Activated naive CD4-positive, alpha-beta T cell treated with anti-CD3 and anti-CD28 coated beads, Interleukin-2, amount 50 U/mL, for 24 hours (primary cell): ENCODE results near the gene CNTN1.

Experiments used
- H3K27ac Mint-ChIP-seq: one replicate; pipeline ENCODE4 v1.8.0; 2021; ENCODE audit warnings: mild to moderate bottlenecking, mixed read lengths
- H3K27me3 Mint-ChIP-seq: one replicate; pipeline ENCODE4 v1.8.0; 2021; ENCODE audit warnings: mixed read lengths
- H3K36me3 Mint-ChIP-seq: one replicate; pipeline ENCODE4 v1.8.0; 2021; ENCODE audit warnings: mixed read lengths
- H3K4me1 Mint-ChIP-seq: one replicate; pipeline ENCODE4 v1.8.0; 2021; ENCODE audit warnings: mixed read lengths
- H3K4me3 Mint-ChIP-seq: one replicate; pipeline ENCODE4 v1.8.0; 2021; ENCODE audit warnings: mild to moderate bottlenecking, mixed read lengths
- H3K9me3 Mint-ChIP-seq: one replicate; pipeline ENCODE4 v1.8.0; 2021; ENCODE audit warnings: mixed read lengths

Gene CNTN1

DNA sequence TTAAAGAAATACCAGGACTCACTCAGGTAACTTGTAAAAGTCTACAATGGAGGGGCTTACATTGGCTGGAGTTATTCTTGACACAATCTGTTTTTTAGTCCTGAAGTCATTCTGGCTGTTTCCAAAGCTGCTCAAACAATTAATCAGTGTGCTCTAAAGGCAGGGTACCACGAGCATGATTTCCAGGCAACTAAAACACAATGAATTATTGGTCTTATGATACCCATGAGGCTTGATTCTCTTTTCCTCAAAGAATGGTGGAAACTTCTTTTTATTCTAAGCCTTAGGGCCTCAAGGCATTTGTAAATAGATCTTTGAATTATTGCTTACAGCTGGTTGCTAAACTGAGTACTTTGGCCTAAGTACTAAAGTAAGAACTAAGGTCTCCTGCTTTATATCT, 296.1 kb downstream of the CNTN1 start:
- H3K36me3 Mint-ChIP-seq, result no peaks in the 10 kb centered on the region
- no peaks in the 10 kb centered on the region for H3K4me1 Mint-ChIP-seq
- no peak overlapping the region for H3K4me3 Mint-ChIP-seq
- no peak overlapping the region for H3K27ac Mint-ChIP-seq
- no peaks in the 10 kb centered on the region for H3K27me3 Mint-ChIP-seq
- H3K9me3 Mint-ChIP-seq, result peaks cover 9% of the 10 kb centered on the region

GRCh38 chr12:40988824-40989223, 296.6 kb downstream of the CNTN1 start:
- H3K9me3 Mint-ChIP-seq, result peaks cover 9% of the 10 kb centered on the region
- no peak overlapping the region for H3K27ac Mint-ChIP-seq
- no peaks in the 10 kb centered on the region for H3K4me1 Mint-ChIP-seq
- H3K27me3 Mint-ChIP-seq, result no peaks in the 10 kb centered on the region
- H3K36me3 Mint-ChIP-seq, result no peaks in the 10 kb centered on the region
- H3K4me3 Mint-ChIP-seq, result no peak overlapping the region

DNA sequence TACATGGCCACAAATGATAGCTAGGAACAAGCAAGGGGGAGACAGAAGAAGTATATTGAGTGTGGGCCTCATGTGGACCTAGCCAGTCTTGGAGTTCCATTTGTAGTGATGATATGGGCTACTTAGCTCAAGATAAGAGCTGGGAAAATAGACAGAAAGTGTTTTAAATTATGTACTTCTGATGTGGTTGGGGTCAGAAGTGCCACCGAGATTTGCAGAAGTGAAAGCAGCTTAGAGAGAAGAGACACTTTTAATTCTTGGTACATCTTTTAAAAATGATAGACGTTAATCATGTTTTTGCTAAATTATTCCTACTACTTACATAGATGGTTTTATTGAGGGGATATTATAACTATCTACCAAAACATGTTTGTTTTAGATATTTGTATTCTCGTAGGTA, 297.5 kb downstream of the CNTN1 start:
- Mint-ChIP-seq H3K27ac (no peak overlapping the region), H3K4me1 (no peaks in the 10 kb centered on the region)

DNA sequence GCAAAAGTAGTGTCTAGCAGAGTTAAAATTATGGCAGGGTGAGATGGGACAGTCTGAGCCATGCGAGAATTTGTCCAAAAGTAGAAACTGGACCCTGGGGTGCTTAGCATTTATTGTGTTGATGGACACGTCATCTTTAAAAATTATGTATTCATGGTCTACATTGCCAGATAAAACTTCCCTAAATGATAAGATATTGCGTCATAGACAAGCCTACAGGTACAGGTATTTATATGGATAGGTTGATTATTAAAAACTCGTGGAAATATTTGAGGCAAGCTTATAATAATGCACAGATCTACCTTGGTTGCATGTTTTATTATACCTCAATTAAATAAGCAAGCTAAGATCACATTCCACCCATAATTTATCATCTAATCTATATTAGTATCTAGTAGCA, 299.9 kb downstream of the CNTN1 start:
- Mint-ChIP-seq H3K36me3 (no peaks in the 10 kb centered on the region), H3K27me3 (no peaks in the 10 kb centered on the region), H3K27ac (no peak overlapping the region), H3K4me1 (no peaks in the 10 kb centered on the region), H3K9me3 (no peaks in the 10 kb centered on the region), H3K4me3 (no peak overlapping the region)

More for the DNA sequence above, 297.5 kb downstream of the CNTN1 start:
- Mint-ChIP-seq H3K36me3 (no peaks in the 10 kb centered on the region), H3K9me3 (peaks cover 9% of the 10 kb centered on the region), H3K4me3 (no peak overlapping the region), H3K27me3 (no peaks in the 10 kb centered on the region)

DNA sequence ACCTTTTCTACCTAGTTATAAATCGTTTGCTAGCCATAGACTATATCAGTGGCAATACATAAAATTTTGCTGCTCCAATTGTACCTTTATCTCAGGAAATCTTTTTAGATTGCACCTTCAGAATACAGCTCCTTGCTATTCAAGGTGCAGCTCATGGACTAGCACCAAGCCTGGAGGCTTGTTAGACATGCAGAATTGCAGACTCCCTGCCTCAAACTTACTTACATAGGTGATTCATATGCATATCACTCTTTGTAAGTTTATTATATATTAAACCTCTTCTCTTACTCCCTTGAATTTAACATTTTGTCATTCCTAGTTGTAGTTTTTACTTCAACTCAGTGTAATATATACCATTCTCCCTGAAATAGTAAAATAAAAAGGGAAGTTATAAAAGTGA, 300.4 kb downstream of the CNTN1 start:
- no peak overlapping the region for H3K27ac Mint-ChIP-seq
- H3K36me3 Mint-ChIP-seq, result no peaks in the 10 kb centered on the region
- H3K4me3 Mint-ChIP-seq, result no peak overlapping the region
- H3K9me3 Mint-ChIP-seq, result no peaks in the 10 kb centered on the region
- H3K4me1 Mint-ChIP-seq, result no peaks in the 10 kb centered on the region
- H3K27me3 Mint-ChIP-seq, result no peaks in the 10 kb centered on the region

- H3K4me1 Mint-ChIP-seq, result no peaks in the 10 kb centered on the region
- H3K27me3 Mint-ChIP-seq, result no peaks in the 10 kb centered on the region
- no peaks in the 10 kb centered on the region for H3K9me3 Mint-ChIP-seq
- no peak overlapping the region for H3K4me3 Mint-ChIP-seq
- H3K36me3 Mint-ChIP-seq, result no peaks in the 10 kb centered on the region
- no peak overlapping the region for H3K27ac Mint-ChIP-seq
Observed at GRCh38 chr12:40993158-40993557, 300.9 kb downstream of the CNTN1 start.

DNA sequence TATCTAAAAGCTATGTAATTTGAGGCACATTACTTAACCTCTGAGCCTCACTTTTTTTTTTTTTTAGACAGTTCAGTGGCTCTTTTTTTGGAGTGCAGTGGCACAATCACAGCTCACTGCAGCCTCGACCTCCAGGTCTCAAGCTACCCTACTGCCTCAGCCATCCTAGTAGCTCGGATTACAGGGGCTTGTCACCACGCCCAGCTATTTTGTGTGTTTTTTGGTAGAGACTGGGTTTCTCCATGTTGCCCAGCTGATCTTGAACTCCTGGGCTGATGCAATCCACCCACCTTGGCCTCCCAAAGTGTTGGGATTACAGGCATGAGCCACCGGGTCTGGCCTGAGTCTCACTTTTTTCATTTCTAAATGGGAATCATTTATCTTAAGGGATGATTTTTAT, 303.9 kb downstream of the CNTN1 start:
- H3K4me3 Mint-ChIP-seq, result no peak overlapping the region
- H3K4me1 Mint-ChIP-seq, result no peaks in the 10 kb centered on the region
- no peaks in the 10 kb centered on the region for H3K27me3 Mint-ChIP-seq
- H3K9me3 Mint-ChIP-seq, result no peaks in the 10 kb centered on the region
- H3K27ac Mint-ChIP-seq, result no peak overlapping the region
- no peaks in the 10 kb centered on the region for H3K36me3 Mint-ChIP-seq

DNA sequence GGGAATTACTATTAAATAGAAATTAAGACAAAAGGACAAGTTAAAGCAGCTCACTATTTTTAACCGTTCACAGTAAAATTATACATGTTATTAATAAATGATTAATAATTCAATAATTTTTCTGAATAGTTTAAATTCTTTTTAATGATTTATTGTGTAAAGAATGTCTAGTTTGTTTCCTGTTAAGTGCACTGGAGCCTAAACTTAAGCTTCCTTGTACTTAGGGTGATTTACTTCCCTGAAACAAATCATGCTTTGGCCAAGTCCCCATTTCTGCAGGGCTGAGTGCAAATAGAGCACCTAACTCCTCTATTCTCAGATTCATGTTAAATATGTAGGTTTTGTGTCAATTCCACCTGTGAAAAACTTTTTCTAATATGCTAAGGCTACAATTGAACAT, 307.0 kb downstream of the CNTN1 start:
- Mint-ChIP-seq H3K4me3 (no peak overlapping the region), H3K36me3 (peaks cover 2% of the 10 kb centered on the region), H3K9me3 (peaks cover 6% of the 10 kb centered on the region), H3K4me1 (no peaks in the 10 kb centered on the region), H3K27me3 (no peaks in the 10 kb centered on the region), H3K27ac (no peak overlapping the region)

DNA sequence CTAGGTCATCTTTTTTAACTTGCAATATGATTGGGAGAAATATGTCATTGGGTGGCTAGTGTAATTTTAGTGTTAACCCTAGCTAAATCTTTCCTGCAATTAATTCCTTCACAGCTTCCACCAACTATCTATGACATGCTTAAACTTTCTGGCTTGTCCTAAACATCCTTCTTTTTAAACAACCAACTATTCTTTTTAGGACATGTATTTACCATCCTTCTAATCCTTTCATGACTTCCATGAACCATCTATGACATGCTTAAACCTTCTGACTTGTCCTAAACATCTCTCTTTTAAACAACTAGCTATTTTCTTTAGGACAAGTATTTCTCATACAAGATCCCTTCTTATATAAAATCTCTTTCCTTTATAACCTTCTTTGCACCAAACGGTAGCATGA, 316.2 kb downstream of the CNTN1 start:
- Mint-ChIP-seq H3K36me3 (peaks cover 3% of the 10 kb centered on the region), H3K27me3 (no peaks in the 10 kb centered on the region), H3K4me3 (no peak overlapping the region), H3K4me1 (no peaks in the 10 kb centered on the region), H3K27ac (no peak overlapping the region), H3K9me3 (peaks cover 38% of the 10 kb centered on the region)

GRCh38 chr12:41011939-41012338, 319.7 kb downstream of the CNTN1 start:
- H3K4me1 Mint-ChIP-seq, result no peaks in the 10 kb centered on the region
- no peaks in the 10 kb centered on the region for H3K27me3 Mint-ChIP-seq
- H3K9me3 Mint-ChIP-seq, result peaks cover 11% of the 10 kb centered on the region
- no peak overlapping the region for H3K4me3 Mint-ChIP-seq
- H3K27ac Mint-ChIP-seq, result no peak overlapping the region
- no peaks in the 10 kb centered on the region for H3K36me3 Mint-ChIP-seq

- no peaks in the 10 kb centered on the region for H3K27me3 Mint-ChIP-seq
- H3K4me3 Mint-ChIP-seq, result no peak overlapping the region
- peaks cover 5% of the 10 kb centered on the region for H3K9me3 Mint-ChIP-seq
- no peaks in the 10 kb centered on the region for H3K4me1 Mint-ChIP-seq
- no peaks in the 10 kb centered on the region for H3K36me3 Mint-ChIP-seq
- no peak overlapping the region for H3K27ac Mint-ChIP-seq
Observed at GRCh38 chr12:41013881-41014642, 321.8 kb downstream of the CNTN1 start.

- Mint-ChIP-seq H3K9me3 (peaks cover 5% of the 10 kb centered on the region), H3K4me3 (no peak overlapping the region), H3K4me1 (no peaks in the 10 kb centered on the region), H3K27ac (no peak overlapping the region), H3K27me3 (no peaks in the 10 kb centered on the region), H3K36me3 (no peaks in the 10 kb centered on the region)
Observed at GRCh38 chr12:41014643-41015020, 322.4 kb downstream of the CNTN1 start.

- Mint-ChIP-seq H3K4me3 (no peak overlapping the region), H3K27ac (no peak overlapping the region), H3K4me1 (no peaks in the 10 kb centered on the region), H3K27me3 (no peaks in the 10 kb centered on the region), H3K9me3 (no peaks in the 10 kb centered on the region), H3K36me3 (no peaks in the 10 kb centered on the region)
Observed at GRCh38 chr12:41018010-41018409, 325.8 kb downstream of the CNTN1 start.

- Mint-ChIP-seq H3K9me3 (no peaks in the 10 kb centered on the region), H3K36me3 (no peaks in the 10 kb centered on the region), H3K4me3 (no peak overlapping the region), H3K4me1 (no peaks in the 10 kb centered on the region), H3K27me3 (no peaks in the 10 kb centered on the region), H3K27ac (no peak overlapping the region)
Observed at GRCh38 chr12:41019461-41019860, 327.2 kb downstream of the CNTN1 start.

GRCh38 chr12:41023836-41024235, 331.6 kb downstream of the CNTN1 start:
- no peaks in the 10 kb centered on the region for H3K9me3 Mint-ChIP-seq
- H3K4me1 Mint-ChIP-seq, result no peaks in the 10 kb centered on the region
- no peaks in the 10 kb centered on the region for H3K36me3 Mint-ChIP-seq
- no peak overlapping the region for H3K4me3 Mint-ChIP-seq
- no peak overlapping the region for H3K27ac Mint-ChIP-seq
- H3K27me3 Mint-ChIP-seq, result no peaks in the 10 kb centered on the region

- no peaks in the 10 kb centered on the region for H3K36me3 Mint-ChIP-seq
- H3K4me1 Mint-ChIP-seq, result no peaks in the 10 kb centered on the region
- no peaks in the 10 kb centered on the region for H3K27me3 Mint-ChIP-seq
- no peak overlapping the region for H3K27ac Mint-ChIP-seq
- H3K9me3 Mint-ChIP-seq, result no peaks in the 10 kb centered on the region
- no peak overlapping the region for H3K4me3 Mint-ChIP-seq
Observed at GRCh38 chr12:41026151-41026550, 333.9 kb downstream of the CNTN1 start.

DNA sequence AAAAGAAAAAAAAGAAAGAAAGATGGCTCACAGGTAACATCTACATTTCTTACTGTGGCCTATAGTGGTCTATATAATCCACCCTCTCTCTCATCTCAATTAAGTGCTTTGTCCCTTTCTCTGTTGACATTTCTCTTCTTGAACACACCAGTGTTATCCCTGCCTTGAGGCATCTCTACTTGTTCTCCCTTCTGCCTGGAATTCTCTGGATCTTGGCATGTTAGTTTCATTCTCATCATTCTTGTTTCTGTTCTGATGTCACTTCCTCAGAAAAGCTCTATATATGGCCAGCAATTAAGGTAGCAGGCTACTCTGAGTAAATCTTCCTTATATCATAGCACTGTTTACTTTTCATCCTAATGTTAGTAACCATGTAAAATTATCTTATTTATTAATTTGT, 340.1 kb downstream of the CNTN1 start:
- H3K27ac Mint-ChIP-seq, result no peak overlapping the region
- no peaks in the 10 kb centered on the region for H3K27me3 Mint-ChIP-seq
- H3K9me3 Mint-ChIP-seq, result no peaks in the 10 kb centered on the region
- H3K4me1 Mint-ChIP-seq, result no peaks in the 10 kb centered on the region
- H3K4me3 Mint-ChIP-seq, result no peak overlapping the region
- H3K36me3 Mint-ChIP-seq, result no peaks in the 10 kb centered on the region
